Measurements from ENCODE around the gene PANK4.
"Not testable (repeated sequence)": the region's sequence is repeated elsewhere in the genome, so short reads cannot be mapped to it uniquely, and the experiment has no call there.

PANK4 gene

GRCh38 chr1:2558420-2558819 lies 32.0 kb upstream of the PANK4 start:
- DNase-seq = no peak

DNA sequence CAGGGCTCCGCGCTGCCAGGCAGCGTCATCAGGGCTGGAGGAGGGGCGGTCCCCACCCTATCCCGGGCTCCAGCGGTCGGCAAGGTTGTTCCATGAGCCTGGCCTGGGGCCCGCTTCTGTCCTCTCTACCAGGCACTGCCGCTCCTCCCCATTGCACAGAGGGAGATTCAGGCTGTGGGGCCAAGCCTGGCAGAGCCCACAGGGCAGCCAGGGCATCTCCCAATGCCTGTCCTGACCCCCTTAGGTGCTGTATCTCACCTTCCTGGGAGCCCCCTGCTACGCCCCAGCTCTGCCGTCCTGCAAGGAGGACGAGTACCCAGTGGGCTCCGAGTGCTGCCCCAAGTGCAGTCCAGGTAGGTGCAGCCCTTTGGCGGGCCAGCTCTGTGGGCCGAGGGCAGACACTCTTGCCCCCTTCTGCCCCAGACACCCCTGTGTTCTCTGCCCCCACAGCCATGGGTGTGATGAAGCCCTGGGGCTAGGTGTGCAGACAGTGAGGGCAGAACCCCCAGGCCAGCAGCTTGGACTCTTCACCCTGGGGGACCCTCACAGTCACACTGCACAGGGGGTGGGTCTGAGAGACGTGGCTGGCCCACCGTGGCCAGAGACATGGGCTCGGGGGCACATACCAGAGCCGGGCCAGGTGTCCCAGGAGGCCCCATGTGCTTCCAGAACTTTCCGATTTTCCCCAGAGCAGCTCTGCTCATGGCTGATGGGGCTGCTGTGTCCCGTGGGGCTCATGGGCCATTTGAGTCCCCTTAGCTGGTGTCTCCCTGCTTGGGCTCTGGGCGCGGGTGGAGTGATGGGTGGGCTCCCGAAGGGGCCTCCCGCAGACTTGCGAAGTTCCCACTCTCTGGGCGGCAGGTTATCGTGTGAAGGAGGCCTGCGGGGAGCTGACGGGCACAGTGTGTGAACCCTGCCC lies 31.3 kb upstream of the PANK4 start:
- no peak for DNase-seq

GRCh38 chr1:2556678-2557481 lies 30.5 kb upstream of the PANK4 start:
- DNase-seq = no peak

GRCh38 chr1:2556277-2556677 lies 29.9 kb upstream of the PANK4 start, which contains the start of gene TNFRSF14:
Gene TNFRSF14 (plus strand): TSS chr1:2556371. CDS start chr1:2556665, 294 bp downstream.
- peak; percentile 57 for DNase-seq

DNA sequence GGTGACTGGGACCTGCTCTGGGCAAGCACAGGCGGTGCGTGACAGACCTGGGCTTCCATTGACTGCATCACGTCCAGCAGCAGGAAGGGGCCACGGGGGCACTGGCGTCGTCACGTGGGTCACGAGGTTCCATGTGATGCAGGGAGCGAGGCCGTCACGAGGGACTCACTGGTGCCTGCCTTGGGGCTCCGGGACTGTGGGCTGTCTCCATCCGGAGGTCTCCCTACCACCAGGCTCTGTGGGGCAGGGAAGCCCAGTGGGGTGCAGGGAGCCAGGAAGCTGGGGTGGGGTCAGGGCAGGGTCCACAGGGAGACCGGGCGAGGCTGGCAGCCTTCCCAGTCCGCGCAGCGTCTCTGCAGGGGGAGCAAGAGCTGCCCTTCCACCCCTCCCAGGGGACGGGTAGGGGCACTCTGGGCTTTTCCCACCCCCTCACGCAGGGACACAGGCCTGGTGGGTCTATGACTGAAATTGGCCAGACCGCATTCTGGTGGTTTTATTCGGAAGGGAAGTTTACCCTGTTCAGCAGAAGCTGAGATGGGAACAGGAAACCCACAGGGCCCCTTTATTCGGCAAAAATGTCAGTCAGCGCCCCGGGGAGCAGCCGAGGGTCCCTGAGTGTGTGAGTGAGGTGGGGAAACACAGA lies 29.4 kb upstream of the PANK4 start:
- DNase-seq = peak; percentile 73

DNA sequence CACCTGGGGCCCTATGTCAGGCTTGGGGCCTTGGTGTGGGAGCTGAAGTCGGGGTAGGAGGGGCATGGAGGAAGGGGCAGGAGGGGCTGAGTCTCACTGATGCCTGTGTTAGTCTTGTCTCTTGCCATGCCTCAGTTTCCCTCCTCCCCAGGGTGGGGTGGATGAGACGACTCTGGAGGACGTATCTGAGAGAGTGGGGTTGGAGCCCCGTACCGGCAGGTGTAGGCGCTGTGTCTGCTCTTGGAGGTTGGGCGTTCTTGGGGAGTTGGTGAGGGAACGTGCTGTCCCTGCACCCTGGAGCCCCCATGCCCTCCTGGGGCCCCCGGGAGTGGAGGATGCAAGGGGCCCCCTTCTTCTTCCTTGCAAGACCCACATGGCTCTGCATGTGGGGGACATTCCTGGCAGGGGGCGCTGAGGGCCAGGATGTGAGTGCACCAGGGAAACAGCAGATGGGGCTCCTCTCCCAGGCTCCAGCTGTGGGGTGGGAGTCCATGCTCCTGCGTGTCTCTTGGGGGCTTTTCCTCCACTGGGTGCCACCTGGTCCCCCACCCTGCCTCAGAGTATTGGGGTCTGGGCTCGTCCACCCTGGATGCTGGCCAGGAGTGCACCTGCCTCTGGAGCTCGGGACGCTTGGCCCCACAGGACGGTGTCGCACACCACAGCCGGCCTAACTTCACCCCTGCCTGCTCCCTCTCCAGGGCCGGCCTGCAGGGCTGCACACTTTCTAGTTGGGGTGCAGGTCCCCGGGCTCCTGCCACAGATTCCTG lies 28.4 kb upstream of the PANK4 start:
- DNase-seq = peak; percentile 40

DNA sequence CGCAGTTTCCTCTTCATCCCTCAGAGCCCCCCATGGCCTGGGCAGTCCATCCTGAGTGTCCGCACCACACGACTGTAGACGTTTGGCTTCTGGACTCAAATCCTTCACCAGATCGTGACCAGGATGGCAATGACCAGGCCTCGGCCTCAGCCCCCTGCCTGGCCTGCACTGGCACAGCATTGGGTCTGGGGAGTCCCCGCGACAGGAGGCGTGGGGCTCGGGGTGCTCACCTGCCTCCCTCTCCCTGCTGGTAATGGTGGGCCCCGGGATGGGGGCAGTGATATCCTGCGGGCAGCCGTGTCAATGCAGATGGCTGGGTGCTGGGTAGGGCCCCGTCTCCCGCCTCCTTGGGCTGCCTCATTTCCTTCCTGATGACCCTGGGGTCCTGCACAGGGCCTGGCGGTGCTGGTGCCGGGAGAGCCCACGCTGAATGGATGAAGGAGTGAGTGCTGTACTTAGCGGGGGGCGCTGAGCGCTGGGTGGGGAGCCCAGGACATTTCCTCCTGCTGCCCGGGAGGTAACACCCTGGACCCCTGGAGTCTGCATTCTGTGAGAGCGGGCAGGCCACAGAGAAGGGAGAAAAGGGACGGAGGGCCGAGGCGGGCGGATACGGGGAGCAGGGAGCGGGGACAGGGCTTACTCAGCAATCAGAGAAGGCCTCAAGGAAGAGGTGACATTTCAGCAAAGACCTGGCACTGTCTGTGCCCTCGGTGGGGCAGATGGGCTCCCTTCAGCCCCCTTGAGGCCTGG lies 27.6 kb upstream of the PANK4 start:
- no peak for DNase-seq

- DNase-seq = not testable (repeated sequence)
Measured at GRCh38 chr1:2553076-2553475, 26.7 kb upstream of the PANK4 start.

DNA sequence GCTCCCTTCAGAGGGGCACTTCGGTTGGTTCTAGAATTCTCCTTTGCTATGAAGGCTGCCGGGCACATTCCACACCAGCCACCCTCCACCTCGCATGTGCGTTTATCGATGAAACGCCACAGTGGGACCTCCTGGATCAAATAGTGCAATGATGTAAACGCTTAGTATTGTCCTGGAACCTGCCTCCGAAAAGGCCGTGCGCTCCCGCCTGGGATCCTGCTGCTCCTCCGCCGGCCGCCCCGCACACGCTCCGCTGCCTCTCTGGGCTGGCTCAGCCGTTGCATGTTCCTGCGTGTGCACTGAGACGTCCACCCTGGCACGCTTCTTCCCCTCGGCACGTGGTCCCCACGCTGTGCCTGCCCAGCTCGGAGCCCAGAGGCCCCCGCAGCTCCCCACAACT lies 25.8 kb upstream of the PANK4 start:
- no peak for DNase-seq

DNA sequence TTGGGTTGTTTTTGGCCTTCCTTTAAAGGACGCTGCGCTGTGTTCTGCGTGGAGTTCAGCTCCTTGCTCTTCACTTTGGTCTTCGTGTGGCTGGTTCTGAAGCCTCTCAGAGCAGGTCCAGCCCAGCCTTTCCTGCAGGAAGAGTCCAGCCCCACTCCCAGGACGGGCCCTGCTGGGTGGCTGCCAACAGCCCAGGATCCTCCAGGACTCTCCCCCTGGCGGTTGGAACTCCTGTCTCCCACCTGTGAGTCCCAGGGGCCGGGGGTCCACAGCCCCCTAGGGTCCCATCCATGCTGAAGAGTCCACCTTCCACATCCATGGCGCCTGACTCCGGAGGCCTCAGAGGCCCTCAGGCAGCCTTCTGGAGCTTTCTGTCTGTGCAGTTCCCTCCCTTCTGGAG lies 25.1 kb upstream of the PANK4 start:
- DNase-seq = not testable (repeated sequence)

DNA sequence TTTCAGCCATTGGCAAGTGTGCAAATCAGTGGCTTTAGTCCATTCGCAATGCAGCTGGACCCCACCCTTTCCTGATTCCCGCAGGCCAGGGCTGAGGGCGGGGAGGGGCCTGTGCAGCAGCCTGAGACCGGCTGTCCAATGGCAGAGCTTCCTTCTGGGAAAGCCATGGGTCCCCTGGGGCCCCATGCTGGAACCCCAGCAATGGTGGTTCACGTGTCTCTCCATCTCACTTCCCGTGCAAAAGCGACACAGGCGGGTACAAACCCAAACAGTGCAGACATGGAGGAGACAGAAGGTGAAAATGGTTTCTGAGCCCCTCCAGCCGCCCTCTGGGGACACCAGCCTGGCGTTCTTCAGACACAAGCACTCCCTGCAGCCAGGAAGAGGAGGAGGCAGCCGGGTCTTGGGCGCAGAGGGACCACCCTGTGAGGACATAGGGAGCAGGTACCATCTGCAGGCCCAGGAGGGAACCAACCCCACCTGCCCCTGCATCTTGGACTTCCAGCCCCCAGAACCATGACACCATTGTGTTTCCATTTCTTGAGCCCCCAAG lies 24.0 kb upstream of the PANK4 start:
- not testable (repeated sequence) for DNase-seq

DNA sequence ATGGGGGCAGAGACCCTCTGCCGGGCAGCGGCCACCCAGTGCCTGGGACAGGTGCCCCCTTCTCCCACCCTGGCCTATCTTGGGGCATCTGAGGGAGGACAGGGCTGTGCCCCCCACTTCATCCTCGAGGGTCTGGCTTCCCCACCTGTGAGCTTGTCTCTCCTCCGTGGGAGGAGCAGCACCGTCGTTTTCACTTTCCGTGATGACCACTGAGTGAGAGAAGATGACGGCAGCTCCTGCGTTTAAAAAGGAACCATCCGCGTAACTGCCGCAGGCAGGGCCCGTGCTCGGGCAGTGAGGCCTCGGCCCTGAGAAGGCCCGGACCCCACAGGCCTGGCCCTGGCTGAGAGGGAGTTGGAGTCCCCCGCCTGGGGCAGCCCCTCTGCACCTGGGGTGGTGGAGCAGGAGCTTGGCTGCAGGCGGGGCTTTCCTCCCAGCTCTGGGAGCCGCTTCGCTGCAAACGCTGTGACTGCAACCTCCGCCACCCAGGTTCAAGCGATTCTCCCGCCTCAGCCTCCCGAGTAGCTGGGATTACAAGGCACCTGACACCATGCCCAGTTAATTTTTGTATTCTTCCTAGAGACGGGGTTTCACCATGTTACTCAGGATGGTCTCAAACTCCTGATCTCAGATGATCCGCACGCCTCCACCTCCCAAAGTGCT lies 23.1 kb upstream of the PANK4 start:
- not testable (repeated sequence) for DNase-seq

GRCh38 chr1:2548068-2548589 lies 21.7 kb upstream of the PANK4 start:
- peak; percentile 79 for DNase-seq

GRCh38 chr1:2547210-2548067 lies 21.0 kb upstream of the PANK4 start:
- peak; percentile 59 for DNase-seq

DNA sequence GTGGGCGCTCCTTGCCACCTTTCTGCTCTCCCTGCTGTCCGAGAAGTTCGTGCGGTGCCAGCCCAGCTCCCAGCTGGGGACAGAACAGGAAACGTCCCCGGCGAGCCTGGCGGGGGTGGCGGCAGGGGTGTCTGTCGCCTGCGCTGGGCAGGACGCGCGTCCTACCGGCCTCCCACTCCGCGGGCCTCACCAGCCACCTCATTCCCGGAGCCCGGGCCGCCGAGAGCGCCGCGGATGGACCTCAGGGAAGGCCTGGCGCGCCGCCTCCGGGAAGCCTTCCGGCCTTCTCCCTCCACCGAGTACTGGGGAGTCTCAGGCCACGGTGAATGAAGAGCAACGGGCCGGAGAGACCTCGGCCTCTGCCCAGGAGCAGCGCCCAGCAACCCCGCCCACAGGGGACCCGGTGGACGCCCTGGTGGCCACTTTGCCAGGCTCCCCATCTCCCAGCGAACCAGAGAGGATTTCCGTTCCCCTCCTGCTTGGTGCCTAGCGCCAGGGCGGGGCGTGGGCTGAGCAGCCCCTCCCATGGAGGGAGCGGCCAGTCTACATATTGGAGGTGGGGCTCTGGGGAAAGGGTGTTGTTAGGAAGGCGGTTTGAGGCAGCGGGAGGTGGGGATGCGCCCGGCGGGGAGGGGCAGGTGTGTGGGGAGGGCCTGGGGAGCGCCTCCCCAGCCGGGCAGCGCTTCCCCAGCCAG lies 20.3 kb upstream of the PANK4 start:
- peak; percentile 94 for DNase-seq

DNA sequence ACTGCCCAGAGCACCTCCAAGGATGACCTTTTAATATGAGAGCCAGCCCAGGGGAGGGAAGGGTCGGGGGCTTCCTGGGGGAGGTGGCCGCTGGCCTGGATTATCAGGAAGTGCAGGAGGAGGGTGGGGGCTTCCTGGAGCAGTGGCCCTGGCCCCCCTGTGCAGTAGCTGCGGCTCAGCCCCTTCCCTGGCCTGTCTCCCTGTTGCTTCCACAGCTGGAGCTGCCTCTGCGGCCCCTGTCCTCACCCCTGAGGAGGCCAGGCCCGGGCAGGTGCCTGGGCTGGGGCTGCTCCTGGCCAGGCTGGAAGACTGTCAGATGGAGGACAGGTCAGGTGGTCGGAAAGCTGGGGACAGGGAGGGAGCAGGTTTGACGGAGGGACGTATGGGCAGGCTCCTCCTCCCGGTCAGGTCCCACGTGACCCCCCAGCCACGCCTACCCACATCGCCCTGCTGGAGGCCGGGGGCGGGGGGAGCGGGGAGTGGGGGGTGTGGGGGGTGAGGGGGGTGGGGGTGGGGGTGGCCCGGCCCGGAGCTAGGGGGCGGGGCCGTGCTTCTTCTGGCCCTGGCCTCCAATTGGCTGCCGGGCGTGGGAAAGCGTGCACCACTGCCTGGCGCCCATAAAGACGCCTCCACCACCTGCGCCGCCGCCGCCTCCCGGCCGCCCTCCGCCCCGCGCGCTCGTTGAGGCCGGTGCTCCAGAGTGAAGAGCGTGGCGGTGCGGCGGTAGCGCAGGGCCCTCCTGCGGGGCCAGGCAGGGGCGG lies 19.5 kb upstream of the PANK4 start:
- peak; percentile 92 for DNase-seq

DNA sequence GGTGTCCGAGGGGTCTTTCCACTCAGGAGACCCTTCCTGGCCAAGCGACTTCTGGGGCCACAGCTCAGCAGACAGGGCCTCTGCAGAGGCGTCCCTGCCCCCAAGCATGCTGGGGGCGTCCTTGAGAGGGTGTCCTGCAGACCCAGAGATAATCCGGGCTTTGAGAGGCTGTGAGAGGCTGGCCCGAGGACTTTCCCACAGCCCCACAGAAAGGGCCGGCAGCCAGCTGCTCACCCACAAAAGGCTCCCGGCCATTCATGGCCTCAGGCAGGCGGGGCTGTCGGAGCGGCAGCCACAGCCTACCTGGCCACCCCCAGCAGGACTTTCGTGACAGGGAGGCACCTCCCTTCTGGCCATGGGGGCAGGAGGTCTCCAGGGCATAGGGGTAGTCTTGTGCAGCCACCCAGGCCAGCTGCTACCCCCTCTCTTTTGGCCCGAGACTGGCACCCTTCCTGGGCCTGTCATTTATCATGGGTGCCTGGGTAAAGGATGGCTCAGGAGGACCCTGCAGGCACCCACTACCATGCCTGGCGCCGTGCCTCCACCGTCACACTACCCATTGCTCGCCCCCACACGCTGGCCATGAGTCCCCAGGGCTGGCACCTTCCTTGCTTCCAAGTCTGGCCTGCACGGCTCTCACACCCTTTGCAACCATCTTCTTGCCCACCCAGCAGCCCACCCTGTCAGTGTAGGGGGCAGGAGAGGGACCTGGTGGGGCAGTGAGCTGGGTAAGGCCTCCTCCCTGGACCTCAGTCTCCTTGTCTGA lies 18.7 kb upstream of the PANK4 start:
- peak; percentile 16 for DNase-seq

All from NCI-H69 (cell line).